Osteoblast (primary cell): ENCODE results near the gene PDLIM5. TPM values are rescaled to one million over a fixed set of nuclear protein-coding genes. Genes with fewer than 3 reads are reported as not detected.

Experiments used
- DNase-seq: peaks from one replicate; pipeline ENCODE4 v3.0.0; 2011; ENCODE audit warnings: low spot score, mixed read lengths; ENCODE audit not compliant: insufficient read length; ENCODE audit errors: missing footprints
- H2AFZ ChIP-seq: 2 replicates; pipeline ENCODE4 v1.6.0; 2011; ENCODE audit warnings: mild to moderate bottlenecking, low read length
- H3K27ac ChIP-seq: 2 replicates; pipeline ENCODE4 v1.5.1; 2011; ENCODE audit warnings: mild to moderate bottlenecking, low read depth, low read length, moderate library complexity
- H3K27me3 ChIP-seq: 2 replicates; pipeline ENCODE4 v1.6.0; 2012; ENCODE audit warnings: mild to moderate bottlenecking, control low read depth, inconsistent platforms, low read length, moderate library complexity; ENCODE audit not compliant: insufficient read depth
- H3K36me3 ChIP-seq: 2 replicates; pipeline ENCODE4 v1.5.1; 2011; ENCODE audit warnings: mild to moderate bottlenecking, low read length, control low read depth, moderate library complexity; ENCODE audit not compliant: insufficient read depth
- H3K4me1 ChIP-seq: 2 replicates; pipeline ENCODE4 v1.5.1; 2011; ENCODE audit warnings: mild to moderate bottlenecking, low read length, control low read depth, moderate library complexity; ENCODE audit not compliant: insufficient read depth
- H3K4me2 ChIP-seq: 2 replicates; pipeline ENCODE4 v1.6.0; 2011; ENCODE audit warnings: mild to moderate bottlenecking, low read length; ENCODE audit not compliant: insufficient read depth
- H3K4me3 ChIP-seq: fragments of 200-600 bp; sonication (generic); 3 replicates; pipeline ENCODE4 v1.5.1; 2012; ENCODE audit warnings: mild to moderate bottlenecking, low read length, inconsistent platforms; ENCODE audit not compliant: insufficient read depth
- H3K79me2 ChIP-seq: 2 replicates; pipeline ENCODE4 v1.6.0; 2012; ENCODE audit warnings: mild to moderate bottlenecking, low read length, control low read depth, inconsistent platforms; ENCODE audit not compliant: insufficient read depth
- H3K9me3 ChIP-seq: 2 replicates; pipeline ENCODE4 v1.5.1; 2011; ENCODE audit warnings: low read depth, low read length, control low read depth
- H4K20me1 ChIP-seq: 2 replicates; pipeline ENCODE4 v1.6.0; 2012; ENCODE audit warnings: mild to moderate bottlenecking, low read length, control low read depth; ENCODE audit not compliant: insufficient read depth
- CTCF ChIP-seq: IDR thresholded peaks from 2 replicates; pipeline ENCODE4 v1.5.1; 2011; ENCODE audit warnings: mild to moderate bottlenecking, low read depth, low read length, moderate library complexity; ENCODE audit errors: extremely low read depth
- total RNA-seq: library from RNA; depleted of rRNA; stranded (reverse); fragments of >200 nt; gene quantifications from 2 replicates; pipeline ENCODE4 v1.2.3, GENCODE V29; 2012

Gene PDLIM5
- total RNA-seq, 1 donor = 312 TPM

GRCh38 chr4:94463771-94464170, 12.0 kb downstream of the PDLIM5 start:
- Histone ChIP-seq H3K4me2 (peak overlapping the region; percentile 26), H4K20me1 (peaks cover 29% of the 10 kb centered on the region), H2AFZ (no peak overlapping the region), H3K79me2 (peaks cover 100% of the 10 kb centered on the region), H3K27me3 (no peaks in the 10 kb centered on the region), H3K4me3 (no peak overlapping the region), H3K27ac (peak overlapping the region; percentile 69), H3K36me3 (peaks cover 27% of the 10 kb centered on the region), H3K4me1 (peaks cover 64% of the 10 kb centered on the region), H3K9me3 (no peaks in the 10 kb centered on the region)
- no peak for DNase-seq
- no peak for TF ChIP-seq CTCF

DNA sequence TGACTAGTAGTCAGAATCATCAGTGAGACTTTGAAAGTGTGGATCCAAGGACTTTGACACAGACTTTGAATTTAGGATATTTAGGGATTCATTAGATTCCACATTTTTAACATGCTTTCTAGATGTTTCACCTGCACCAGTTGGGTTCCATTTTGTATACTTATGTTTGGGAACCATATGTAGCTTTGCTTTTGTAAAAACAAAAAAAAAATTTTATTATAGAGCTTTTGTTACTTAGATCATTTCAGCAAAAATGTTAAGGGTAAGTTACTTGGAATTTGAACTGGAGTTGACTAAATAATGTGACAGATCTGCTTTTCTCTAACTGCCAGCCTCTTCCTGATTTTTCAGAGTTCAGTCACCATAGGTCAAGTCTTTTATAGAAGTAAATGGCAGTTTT, 14.6 kb downstream of the PDLIM5 start:
- Histone ChIP-seq H3K27ac (no peak overlapping the region), H2AFZ (no peak overlapping the region), H3K9me3 (no peaks in the 10 kb centered on the region), H3K79me2 (peaks cover 98% of the 10 kb centered on the region), H3K36me3 (peaks cover 13% of the 10 kb centered on the region), H4K20me1 (peaks cover 29% of the 10 kb centered on the region), H3K27me3 (no peaks in the 10 kb centered on the region), H3K4me3 (no peak overlapping the region), H3K4me1 (peaks cover 53% of the 10 kb centered on the region), H3K4me2 (peak overlapping the region; percentile 0)
- TF ChIP-seq CTCF = no peak
- DNase-seq = no peak

- Histone ChIP-seq H3K36me3 (peaks cover 16% of the 10 kb centered on the region), H3K27me3 (no peaks in the 10 kb centered on the region), H4K20me1 (peaks cover 34% of the 10 kb centered on the region), H3K9me3 (no peaks in the 10 kb centered on the region), H3K4me1 (peaks cover 52% of the 10 kb centered on the region), H3K4me2 (no peak overlapping the region), H2AFZ (no peak overlapping the region), H3K79me2 (peaks cover 98% of the 10 kb centered on the region), H3K27ac (no peak overlapping the region), H3K4me3 (no peak overlapping the region)
- TF ChIP-seq CTCF = no peak
- DNase-seq = no peak
Observed at GRCh38 chr4:94466923-94467322, 15.2 kb downstream of the PDLIM5 start.

DNA sequence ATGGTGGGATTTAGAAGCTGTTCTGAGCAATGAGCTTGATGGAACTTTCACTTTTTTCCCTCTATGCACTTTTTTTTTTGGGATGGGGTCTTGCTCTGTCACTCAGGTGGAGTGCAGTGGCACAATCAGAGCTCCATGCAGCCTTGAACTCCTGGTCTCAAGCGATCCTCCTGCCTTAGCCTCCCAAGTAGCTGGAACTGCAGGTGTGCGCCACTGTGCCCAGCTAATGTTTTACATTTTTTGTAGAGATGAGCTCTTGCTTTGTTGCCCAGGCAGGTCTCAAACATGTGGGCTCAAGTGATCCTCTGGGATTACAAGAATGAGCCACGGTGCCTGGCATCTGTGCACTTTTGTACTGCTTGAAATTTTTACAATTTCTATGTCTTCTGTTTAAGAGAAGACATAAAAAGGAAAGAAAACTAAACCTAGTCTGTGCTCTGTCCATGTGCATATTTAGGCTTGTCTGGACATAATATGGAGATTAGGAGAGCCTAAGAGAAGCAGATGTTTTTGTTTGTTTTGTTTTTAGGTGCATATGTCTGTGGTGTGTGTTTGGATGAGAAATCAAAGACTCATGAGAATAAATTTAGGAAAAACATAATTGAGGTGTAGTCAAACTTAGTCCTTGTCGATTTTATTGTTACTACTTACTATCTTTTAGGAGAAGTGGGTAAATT, 16.5 kb downstream of the PDLIM5 start:
- Histone ChIP-seq H3K4me1 (peaks cover 53% of the 10 kb centered on the region), H2AFZ (no peak overlapping the region), H3K4me3 (no peak overlapping the region), H3K27ac (peak overlapping the region; percentile 26), H3K9me3 (no peaks in the 10 kb centered on the region), H3K79me2 (peaks cover 98% of the 10 kb centered on the region), H3K27me3 (no peaks in the 10 kb centered on the region), H3K4me2 (no peak overlapping the region), H3K36me3 (peaks cover 5% of the 10 kb centered on the region), H4K20me1 (peaks cover 43% of the 10 kb centered on the region)
- no peak for TF ChIP-seq CTCF
- no peak for DNase-seq
